Vagina (tissue), 2 donors: ENCODE measurements around the gene KAZN.

ENCODE experiments used
- POLR2A ChIP-seq, 2 donors: fragments of 450-650 bp; IDR thresholded peaks; one replicate each; pipeline ENCODE4 v1.6.1; 2017; ENCODE audit warnings: antibody characterized with exemption in 2 of 2, mild to moderate bottlenecking in 2 of 2, moderate library complexity in 2 of 2
- TF ChIP-seq, protein P1 (sequence below), 3 experiments: fragments of 450-650 bp in 2 of 3; fragments of 200-600 bp in 1 of 3; sonication (generic) in 1 of 3; IDR thresholded peaks; one replicate each; pipeline ENCODE4 v1.5.1; 2017 to 2019; ENCODE audit warnings: antibody characterized with exemption in 3 of 3, mild to moderate bottlenecking in 2 of 3, moderate library complexity in 2 of 3

DNA sequence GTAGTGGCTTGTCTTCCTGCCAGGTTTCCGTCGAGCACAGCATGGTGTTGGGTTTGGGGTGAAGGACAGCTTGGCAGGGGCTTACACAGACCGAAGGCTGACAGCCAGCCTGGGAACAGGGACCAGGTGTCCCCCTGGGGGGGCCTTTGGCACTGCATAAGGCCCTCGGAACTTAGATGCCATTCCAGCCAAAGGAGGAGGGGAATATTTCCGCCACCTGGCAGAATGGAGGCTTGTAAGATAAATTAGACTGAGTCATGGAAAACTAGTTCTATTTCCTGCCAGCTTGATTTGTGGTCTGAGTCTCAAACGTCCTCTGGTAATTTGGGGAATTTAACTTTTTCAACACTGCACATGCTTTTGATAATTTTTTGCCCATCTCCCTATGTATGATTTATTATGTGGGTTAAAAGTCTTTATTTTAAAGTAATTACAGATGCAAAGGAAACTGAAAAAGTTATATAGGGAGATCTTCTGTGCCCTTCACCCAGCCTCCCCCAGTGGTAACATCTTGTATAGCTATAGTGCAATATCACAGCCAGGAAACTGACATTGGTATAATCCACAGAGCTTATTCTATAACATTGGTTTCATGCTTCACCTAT is 543.6 kb downstream of the KAZN start:
- TF ChIP-seq, protein P1, sequence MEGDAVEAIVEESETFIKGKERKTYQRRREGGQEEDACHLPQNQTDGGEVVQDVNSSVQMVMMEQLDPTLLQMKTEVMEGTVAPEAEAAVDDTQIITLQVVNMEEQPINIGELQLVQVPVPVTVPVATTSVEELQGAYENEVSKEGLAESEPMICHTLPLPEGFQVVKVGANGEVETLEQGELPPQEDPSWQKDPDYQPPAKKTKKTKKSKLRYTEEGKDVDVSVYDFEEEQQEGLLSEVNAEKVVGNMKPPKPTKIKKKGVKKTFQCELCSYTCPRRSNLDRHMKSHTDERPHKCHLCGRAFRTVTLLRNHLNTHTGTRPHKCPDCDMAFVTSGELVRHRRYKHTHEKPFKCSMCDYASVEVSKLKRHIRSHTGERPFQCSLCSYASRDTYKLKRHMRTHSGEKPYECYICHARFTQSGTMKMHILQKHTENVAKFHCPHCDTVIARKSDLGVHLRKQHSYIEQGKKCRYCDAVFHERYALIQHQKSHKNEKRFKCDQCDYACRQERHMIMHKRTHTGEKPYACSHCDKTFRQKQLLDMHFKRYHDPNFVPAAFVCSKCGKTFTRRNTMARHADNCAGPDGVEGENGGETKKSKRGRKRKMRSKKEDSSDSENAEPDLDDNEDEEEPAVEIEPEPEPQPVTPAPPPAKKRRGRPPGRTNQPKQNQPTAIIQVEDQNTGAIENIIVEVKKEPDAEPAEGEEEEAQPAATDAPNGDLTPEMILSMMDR (IDR thresholded peaks at IDR 0.05): no peak
- no peak for TF ChIP-seq POLR2A (IDR thresholded peaks at IDR 0.05)
